Mucosa of descending colon (tissue), 3 donors: ENCODE results near the gene GALR2. TPM values are rescaled to one million over a fixed set of nuclear protein-coding genes. Genes with fewer than 3 reads are reported as not detected.

Experiments
- ATAC-seq: fragments of 200-7000 bp; cut with Tn5 transposase; one replicate; pipeline ENCODE4 v1.9.1; 2020; ENCODE audit warnings: mild to moderate bottlenecking, moderate library complexity
- DNase-seq, 3 donors: peaks; one replicate each; pipeline ENCODE4 v3.0.0-alpha.2; 2020
- H3K36me3 ChIP-seq: fragments of 200-600 bp; one replicate; pipeline ENCODE4 v1.8.0; 2021; ENCODE audit warnings: low read depth, mild to moderate bottlenecking
- H3K4me1 ChIP-seq: fragments of 200-600 bp; one replicate; pipeline ENCODE4 v1.8.0; 2021; ENCODE audit warnings: low read depth, mild to moderate bottlenecking
- H3K4me3 ChIP-seq: fragments of 200-600 bp; one replicate; pipeline ENCODE4 v1.8.0; 2021; ENCODE audit warnings: mild to moderate bottlenecking
- H3K9me3 ChIP-seq: fragments of 200-600 bp; one replicate; pipeline ENCODE4 v1.8.0; 2021; ENCODE audit warnings: mild to moderate bottlenecking
- CTCF ChIP-seq: fragments of 200-600 bp; IDR thresholded peaks from one replicate; pipeline ENCODE4 v1.8.0; 2022; ENCODE audit warnings: antibody characterized with exemption, mild to moderate bottlenecking
- intact Hi-C, 2 donors: fragments of 100-400 bp; cut with DNase I in 1 of 2; cut with micrococcal nuclease in 1 of 2; formaldehyde crosslinking; loops; one replicate each; pipeline versions ENCODE4 v1.11.0 to v1.11.1; 2022; cut with DNase I, micrococcal nuclease
- total RNA-seq, 3 donors: library from RNA; stranded (reverse); fragmentation: NEBNext Ultra II Directional in 2 of 3; extraction: Animal tissue kit (Norgen Biotek cat#: 25700) in 2 of 3; gene quantifications; one replicate each; pipeline versions ENCODE4 v1.2.1 to v1.2.4, GENCODE V29; 2021 to 2023
- donor health status: DM: no; HTN: no; CAD: no; lungs with moderate emphysema.
- donor health status: DM: no; HTN: no; CAD: no.
- donor health status: DM: no; HTN: yes; CAD: no.

The GALR2 gene
- total RNA-seq, 3 donors from 2014 or later, result 4.2 TPM; not detected in 2

- no peaks in the 10 kb centered on the region for H3K36me3 ChIP-seq
- intact Hi-C loops, result no loop called here
- ATAC-seq, result no peak
- H3K4me1 ChIP-seq, result peaks cover 21% of the 10 kb centered on the region
- no peak for DNase-seq
- H3K4me3 ChIP-seq, result no peak overlapping the region
- H3K9me3 ChIP-seq, result no peaks in the 10 kb centered on the region
- TF ChIP-seq CTCF, result no peak
These were observed 41.8 kb upstream of the GALR2 start for GRCh38 chr17:76032780-76033108.

GRCh38 chr17:76033139-76033538 is 41.4 kb upstream of the GALR2 start:
- DNase-seq (no peak), ATAC-seq (no peak)
- no peaks in the 10 kb centered on the region for H3K9me3 ChIP-seq
- H3K4me1 ChIP-seq, result peaks cover 17% of the 10 kb centered on the region
- no peak for TF ChIP-seq CTCF
- H3K4me3 ChIP-seq, result no peak overlapping the region
- no peaks in the 10 kb centered on the region for H3K36me3 ChIP-seq
- intact Hi-C loops, result no loop called here

- Histone ChIP-seq H3K9me3 (no peaks in the 10 kb centered on the region), H3K4me3 (no peak overlapping the region), H3K36me3 (no peaks in the 10 kb centered on the region), H3K4me1 (peaks cover 4% of the 10 kb centered on the region)
- DNase-seq, result no peak
- intact Hi-C loops, result no loop called here
- no peak for TF ChIP-seq CTCF
- no peak for ATAC-seq
These were observed 39.9 kb upstream of the GALR2 start for GRCh38 chr17:76034428-76035350.

- TF ChIP-seq CTCF, result no peak
- H3K9me3 ChIP-seq, result no peaks in the 10 kb centered on the region
- H3K4me3 ChIP-seq, result no peak overlapping the region
- no peak for ATAC-seq
- no peaks in the 10 kb centered on the region for H3K4me1 ChIP-seq
- H3K36me3 ChIP-seq, result peaks cover 3% of the 10 kb centered on the region
- DNase-seq, result peak in 1 of 3 donors; percentile 33
- intact Hi-C loops, result no loop called here
These were observed 37.9 kb upstream of the GALR2 start for GRCh38 chr17:76036497-76037261.

- Histone ChIP-seq H3K9me3 (no peaks in the 10 kb centered on the region), H3K4me3 (no peak overlapping the region), H3K36me3 (peaks cover 3% of the 10 kb centered on the region), H3K4me1 (no peaks in the 10 kb centered on the region)
- DNase-seq, result no peak
- intact Hi-C loops, result no loop called here
- ATAC-seq, result no peak
- TF ChIP-seq CTCF, result no peak
These were observed 36.5 kb upstream of the GALR2 start for GRCh38 chr17:76038050-76038449.
